T-cell (primary cell): Measurements from ENCODE around the gene GBF1. TPM values are rescaled to one million over a fixed set of nuclear protein-coding genes. Genes with fewer than 3 reads are reported as not detected.

Experiments
- ATAC-seq, 4 experiments: fragments of 200-7000 bp in 3 of 4; fragments of 150-1000 bp in 1 of 4; cut with Tn5 transposase; replicated peaks in 1 of 4; 1 replicate in 3 of 4; 2 replicates in 1 of 4; pipeline ENCODE4 v1.10.0; 2021; ENCODE audit warnings: moderate library complexity in 3 of 4, mild to moderate bottlenecking in 2 of 4, moderate number of reproducible peaks in 1 of 4
- CTCF ChIA-PET, 2 donors: fragments of 300-600 bp; sonication (Branson Sonifier 250); formaldehyde crosslinking; loops; one replicate each; lab custom pipeline; 2022; ENCODE audit warnings: antibody characterized with exemption in 2 of 2; lab: Charles Lee
- POLR2A ChIA-PET, 2 donors: fragments of 300-600 bp; sonication (Branson Sonifier 250); formaldehyde crosslinking; loops; one replicate each; lab custom pipeline; 2022; ENCODE audit warnings: antibody characterized with exemption in 2 of 2; lab: Charles Lee
- DNase-seq, 35 experiments: peaks; one replicate each; pipeline versions ENCODE4 v3.0.0 to v3.0.0-alpha.2; 2013 to 2023
- H3K27ac ChIP-seq: one replicate; pipeline ENCODE4 v1.5.1; 2013; ENCODE audit warnings: low read length
- H3K27me3 ChIP-seq, 2 experiments: replicated peaks in 1 of 2; 1 replicate in 1 of 2; 2 replicates in 1 of 2; pipeline versions ENCODE4 v1.6.1 to v1.7.0; 2013; ENCODE audit warnings: low read length in 1 of 2, mixed read lengths in 1 of 2; ENCODE audit not compliant: control insufficient read depth in 2 of 2, insufficient read depth in 2 of 2; ENCODE audit errors: extremely low read depth in 1 of 2
- H3K36me3 ChIP-seq, 2 donors: 1 replicate in 1 of 2; 2 replicates in 1 of 2; pipeline versions ENCODE4 v1.6.1 to v1.7.0; 2013; ENCODE audit warnings: low read length in 1 of 2; ENCODE audit not compliant: control insufficient read depth in 2 of 2, insufficient read depth in 1 of 2; ENCODE audit errors: extremely low read depth in 1 of 2
- H3K4me1 ChIP-seq, 2 experiments: 1 replicate in 1 of 2; 2 replicates in 1 of 2; pipeline versions ENCODE4 v1.6.1 to v1.7.0; 2013; ENCODE audit warnings: low read length in 2 of 2, mixed read lengths in 1 of 2; ENCODE audit not compliant: insufficient read depth in 2 of 2, control insufficient read depth in 1 of 2; ENCODE audit errors: extremely low read depth in 1 of 2
- H3K4me3 ChIP-seq, 2 donors: 1 replicate in 1 of 2; 2 replicates in 1 of 2; pipeline versions ENCODE4 v1.5.1 to v1.7.0; 2013; ENCODE audit warnings: mild to moderate bottlenecking in 2 of 2, low read length in 1 of 2, moderate library complexity in 1 of 2; ENCODE audit not compliant: control insufficient read depth in 1 of 2; ENCODE audit errors: extremely low read depth in 1 of 2
- H3K9me3 ChIP-seq: 2 replicates; pipeline ENCODE4 v1.7.0; 2013
- H3K27ac Mint-ChIP-seq, 2 donors: one replicate each; pipeline ENCODE4 v1.8.0; 2020 to 2021; ENCODE audit warnings: mild to moderate bottlenecking in 2 of 2, mixed read lengths in 2 of 2
- H3K27me3 Mint-ChIP-seq, 2 donors: one replicate each; pipeline ENCODE4 v1.8.0; 2021 to 2022; ENCODE audit warnings: mixed read lengths in 2 of 2
- H3K36me3 Mint-ChIP-seq: one replicate; pipeline ENCODE4 v1.8.0; 2021; ENCODE audit warnings: mixed read lengths
- H3K4me1 Mint-ChIP-seq, 3 donors: one replicate each; pipeline ENCODE4 v1.8.0; 2020 to 2022; ENCODE audit warnings: mixed read lengths in 3 of 3, mild to moderate bottlenecking in 1 of 3
- H3K4me3 Mint-ChIP-seq, 3 donors: one replicate each; pipeline ENCODE4 v1.8.0; 2020 to 2022; ENCODE audit warnings: mild to moderate bottlenecking in 3 of 3, mixed read lengths in 3 of 3, moderate library complexity in 3 of 3
- H3K9me3 Mint-ChIP-seq, 3 donors: one replicate each; pipeline ENCODE4 v1.8.0; 2020 to 2022; ENCODE audit warnings: mixed read lengths in 3 of 3
- WGBS: methylation state at CpG from one replicate; pipeline ENCODE4 v1.1.5; 2013; ENCODE audit warnings: missing lambda C conversion rate; ENCODE audit not compliant: insufficient coverage; 5-methylcytosine and 5-hydroxymethylcytosine counted together
- total RNA-seq, 35 experiments: library from RNA in 6 of 35; stranded (reverse) in 6 of 35; fragments of 120-200 nt in 1 of 35; gene quantifications; one replicate each; pipeline versions ENCODE4 v1.2.1 to v1.2.4 and lab custom pipeline; 2013 to 2026

Gene GBF1
- total RNA-seq, 5 donors from 2014 or later (not counting 1 experiment from before 2014, with no cell fraction given) = 37.2 to 41.1 (median 38.7) TPM

DNA sequence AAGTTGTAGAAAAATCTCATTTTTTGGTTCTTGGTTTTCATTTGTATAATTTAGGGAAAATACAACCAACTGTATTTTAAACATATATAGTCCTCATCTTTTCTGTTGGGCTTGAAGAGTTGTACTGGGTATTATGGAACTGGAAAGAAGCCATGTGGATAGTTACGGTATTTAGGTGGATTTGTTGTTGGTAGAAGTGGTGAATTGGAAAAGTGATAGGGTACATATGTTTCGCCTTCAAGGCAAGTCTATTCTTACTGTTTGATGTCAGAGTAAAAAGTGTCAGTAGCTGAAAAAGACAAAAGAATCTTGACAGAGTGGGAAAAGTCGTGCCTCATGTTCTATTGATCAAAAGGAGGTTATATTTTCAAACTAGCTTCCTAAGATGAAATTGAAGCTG is 64.6 kb downstream of the GBF1 start:
- POLR2A ChIA-PET = no interaction called here
- CTCF ChIA-PET = interaction anchor here in 1 of 2 donors (1.3 to 1.7 kb wide), 2 partner anchors 10 to 140 kb away, joined by 3 to 5 read pairs; no protein-coding TSS in a partner anchor
- no peaks in the 10 kb centered on the region for H3K27me3 ChIP-seq
- ATAC-seq (no peak), DNase-seq (no peak)
- 100% methylated on average over 2 of the region's 3 CpGs for WGBS
- H3K27ac ChIP-seq = no peak overlapping the region
- H3K4me3 Mint-ChIP-seq = no peak overlapping the region
- H3K27me3 Mint-ChIP-seq = no peaks in the 10 kb centered on the region
- no peaks in the 10 kb centered on the region for H3K9me3 Mint-ChIP-seq
- H3K4me1 Mint-ChIP-seq = peaks cover 39 to 47% (median 46%) of the 10 kb centered on the region in 3 donors
- peaks cover 0 to 3% of the 10 kb centered on the region in 2 donors for H3K36me3 ChIP-seq
- no peak overlapping the region for H3K4me3 ChIP-seq
- H3K27ac Mint-ChIP-seq = peak overlapping the region in 1 of 2 donors; percentile 44
- H3K36me3 Mint-ChIP-seq = peaks cover 28% of the 10 kb centered on the region
- H3K9me3 ChIP-seq = no peaks in the 10 kb centered on the region
- peaks cover 0 to 2% of the 10 kb centered on the region in 2 experiments for H3K4me1 ChIP-seq

DNA sequence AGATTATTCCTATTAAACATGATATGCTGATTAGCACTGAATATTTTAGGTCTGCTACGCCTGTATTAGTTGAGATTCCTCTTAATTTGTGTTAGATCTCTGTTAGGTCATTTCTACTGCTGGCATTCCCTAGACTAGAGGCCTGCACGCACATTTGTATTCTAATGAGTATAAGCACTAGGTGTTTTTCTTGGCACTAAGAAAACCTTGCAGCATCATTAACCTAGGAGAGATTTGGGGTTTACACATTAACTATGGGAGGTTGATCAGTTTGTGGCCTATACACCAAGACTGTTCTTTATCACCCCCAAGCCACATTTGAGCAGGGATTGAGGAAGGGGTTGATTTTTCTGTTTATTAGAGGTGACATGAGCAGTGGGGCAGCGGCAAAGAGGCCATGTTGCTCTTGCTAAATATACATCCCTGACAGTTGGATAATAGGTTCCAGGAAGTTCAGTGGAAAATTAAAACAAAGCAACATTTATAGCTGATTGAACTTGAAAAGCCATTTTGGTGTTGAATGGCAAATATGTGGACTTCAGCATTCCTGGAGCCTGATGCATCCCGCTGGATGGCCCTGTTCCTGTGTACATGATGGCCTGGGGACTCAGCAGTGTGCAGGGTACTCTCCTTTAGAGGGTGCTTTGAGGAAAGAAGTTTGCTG is 65.2 kb downstream of the GBF1 start:
- CTCF ChIA-PET = interaction anchor here in 1 of 2 donors (0.6 to 1.7 kb wide), 3 partner anchors 10 to 191 kb away, joined by 3 to 5 read pairs (median 3); no protein-coding TSS in a partner anchor
- Mint-ChIP-seq H3K4me1 (peaks cover 39 to 46% (median 44%) of the 10 kb centered on the region in 3 donors), H3K36me3 (peaks cover 29% of the 10 kb centered on the region), H3K4me3 (no peak overlapping the region), H3K9me3 (no peaks in the 10 kb centered on the region), H3K27me3 (no peaks in the 10 kb centered on the region), H3K27ac (no peak overlapping the region)
- WGBS = no CpG with 5 or more reads among the region's 4 CpGs
- no peak for ATAC-seq
- Histone ChIP-seq H3K9me3 (no peaks in the 10 kb centered on the region), H3K27me3 (no peaks in the 10 kb centered on the region), H3K36me3 (peaks cover 2 to 3% of the 10 kb centered on the region in 2 donors), H3K27ac (no peak overlapping the region), H3K4me3 (no peak overlapping the region), H3K4me1 (peaks cover 0 to 2% of the 10 kb centered on the region in 2 experiments)
- POLR2A ChIA-PET = no interaction called here
- DNase-seq = no peak

DNA sequence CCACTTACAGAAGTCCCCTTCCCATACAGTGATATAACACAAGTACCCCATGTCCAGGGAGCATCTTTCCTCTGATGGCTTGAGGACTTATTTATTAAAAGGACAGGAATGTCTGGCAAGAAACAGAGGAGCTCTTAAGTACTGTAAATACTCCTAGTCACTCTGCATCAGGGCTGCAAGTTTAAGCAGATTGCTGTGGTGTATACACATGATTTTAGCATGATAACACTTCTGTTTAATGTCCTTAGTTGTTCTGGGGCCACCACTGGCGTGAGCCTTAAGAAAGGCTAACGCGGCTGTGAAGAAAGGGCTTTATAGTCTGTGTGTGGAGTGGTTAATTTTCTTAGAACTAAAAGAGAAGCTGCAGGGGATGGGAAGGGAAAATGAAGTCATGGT is 65.7 kb downstream of the GBF1 start:
- no peak overlapping the region for H3K27ac ChIP-seq
- WGBS = 90% methylated on average over 3 of the region's 3 CpGs
- H3K27me3 ChIP-seq = no peaks in the 10 kb centered on the region
- ATAC-seq (no peak), DNase-seq (no peak)
- no peak overlapping the region for H3K4me3 Mint-ChIP-seq
- no peak overlapping the region for H3K27ac Mint-ChIP-seq
- H3K4me3 ChIP-seq = no peak overlapping the region
- no peaks in the 10 kb centered on the region for H3K9me3 ChIP-seq
- POLR2A ChIA-PET = no interaction called here
- peaks cover 0 to 2% of the 10 kb centered on the region in 2 experiments for H3K4me1 ChIP-seq
- CTCF ChIA-PET = interaction anchor here (0.6 kb wide), 3 partner anchors 40 to 413 kb away, joined by 3 read pairs; no protein-coding TSS in a partner anchor
- no peaks in the 10 kb centered on the region for H3K9me3 Mint-ChIP-seq
- peaks cover 24% of the 10 kb centered on the region for H3K36me3 Mint-ChIP-seq
- peaks cover 3 to 4% of the 10 kb centered on the region in 2 donors for H3K36me3 ChIP-seq
- peaks cover 39 to 46% (median 44%) of the 10 kb centered on the region in 3 donors for H3K4me1 Mint-ChIP-seq
- H3K27me3 Mint-ChIP-seq = no peaks in the 10 kb centered on the region

- ChIA-PET CTCF (interaction anchor here (0.6 to 1.5 kb wide), 2 partner anchors 38 to 369 kb away, joined by 3 read pairs; no protein-coding TSS in a partner anchor), POLR2A (interaction anchor here in 1 of 2 donors (0.6 to 0.7 kb wide), 2 partner anchors 26 to 143 kb away, joined by 4 read pairs; no protein-coding TSS in a partner anchor)
- Mint-ChIP-seq H3K9me3 (no peaks in the 10 kb centered on the region), H3K4me3 (no peak overlapping the region), H3K4me1 (peaks cover 39 to 51% (median 46%) of the 10 kb centered on the region in 3 donors), H3K27me3 (no peaks in the 10 kb centered on the region), H3K27ac (no peak overlapping the region), H3K36me3 (peaks cover 14% of the 10 kb centered on the region)
- peaks cover 0 to 2% of the 10 kb centered on the region in 2 experiments for H3K4me1 ChIP-seq
- DNase-seq (no peak), ATAC-seq (no peak)
- no peaks in the 10 kb centered on the region for H3K9me3 ChIP-seq
- WGBS = 86% methylated on average over 1 of the region's 1 CpG
- H3K36me3 ChIP-seq = peaks cover 0 to 4% of the 10 kb centered on the region in 2 donors
- H3K27me3 ChIP-seq = no peaks in the 10 kb centered on the region
- H3K27ac ChIP-seq = no peak overlapping the region
- no peak overlapping the region for H3K4me3 ChIP-seq
Measured at GRCh38 chr10:102312683-102313082, 67.4 kb downstream of the GBF1 start.

DNA sequence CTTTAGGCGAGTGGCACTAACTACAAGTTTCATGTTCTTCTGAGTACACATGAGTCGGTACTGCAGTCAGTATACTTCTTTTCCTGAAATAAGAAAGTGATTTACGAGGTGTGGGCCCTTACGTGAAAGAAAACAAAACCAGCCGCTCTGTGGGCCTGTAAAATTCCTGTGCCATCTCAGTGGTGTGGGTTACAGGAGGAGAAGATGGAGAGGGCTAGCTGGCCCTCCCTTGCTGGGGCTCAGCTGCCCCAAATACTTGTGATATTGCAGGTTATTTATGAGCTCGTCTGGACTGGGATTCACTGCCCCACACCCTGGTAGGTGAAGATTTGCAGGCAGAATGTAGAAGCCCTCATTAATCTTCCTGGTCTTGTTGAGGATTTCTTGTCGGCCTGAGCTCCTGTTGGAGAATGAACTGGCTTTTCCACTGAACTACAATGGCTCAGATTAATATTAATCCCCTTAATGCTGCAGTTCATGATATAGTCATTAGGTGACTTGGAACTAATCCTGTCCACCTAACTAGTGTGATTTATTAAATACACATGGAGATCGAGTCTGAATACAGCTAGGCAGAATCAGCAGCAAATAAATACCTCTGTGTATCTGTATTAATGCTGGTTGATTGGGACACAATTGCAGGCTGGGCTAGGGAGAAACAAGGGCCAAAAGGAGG is 68.0 kb downstream of the GBF1 start:
- H3K4me1 Mint-ChIP-seq = peaks cover 39 to 51% (median 46%) of the 10 kb centered on the region in 3 donors
- no peak for ATAC-seq

GRCh38 chr10:102314801-102315200 is 69.5 kb downstream of the GBF1 start:
- no peaks in the 10 kb centered on the region for H3K9me3 Mint-ChIP-seq
- no peak overlapping the region for H3K27ac Mint-ChIP-seq
- Histone ChIP-seq H3K27ac (no peak overlapping the region), H3K36me3 (peaks cover 0 to 4% of the 10 kb centered on the region in 2 donors), H3K4me3 (no peak overlapping the region), H3K27me3 (no peaks in the 10 kb centered on the region), H3K9me3 (no peaks in the 10 kb centered on the region), H3K4me1 (peaks cover 0 to 2% of the 10 kb centered on the region in 2 experiments)
- H3K4me3 Mint-ChIP-seq = no peak overlapping the region
- POLR2A ChIA-PET = no interaction called here
- H3K27me3 Mint-ChIP-seq = no peaks in the 10 kb centered on the region
- CTCF ChIA-PET = no interaction called here
- H3K36me3 Mint-ChIP-seq = peaks cover 9% of the 10 kb centered on the region
- DNase-seq (no peak), ATAC-seq (no peak)
- peaks cover 33 to 41% (median 38%) of the 10 kb centered on the region in 3 donors for H3K4me1 Mint-ChIP-seq
- WGBS = no CpG with 5 or more reads among the region's 1 CpG

More for the DNA sequence above, 68.0 kb downstream of the GBF1 start:
- H3K36me3 ChIP-seq = peaks cover 0 to 4% of the 10 kb centered on the region in 2 donors
- no peak overlapping the region for H3K4me3 ChIP-seq
- 100% methylated on average over 2 of the region's 8 CpGs for WGBS
- H3K4me3 Mint-ChIP-seq = no peak overlapping the region
- H3K27ac ChIP-seq = no peak overlapping the region
- peaks cover 9% of the 10 kb centered on the region for H3K36me3 Mint-ChIP-seq
- no peak overlapping the region for H3K27ac Mint-ChIP-seq
- no peaks in the 10 kb centered on the region for H3K9me3 Mint-ChIP-seq
- H3K27me3 ChIP-seq = no peaks in the 10 kb centered on the region
- DNase-seq = no peak
- ChIA-PET CTCF (interaction anchor here (0.6 to 1.5 kb wide), 4 partner anchors 37 to 369 kb away, joined by 3 read pairs; no protein-coding TSS in a partner anchor), POLR2A (interaction anchor here (0.5 to 0.7 kb wide), 5 partner anchors 59 to 1372 kb away, joined by 3 to 10 read pairs (median 4); no protein-coding TSS in a partner anchor)
- H3K27me3 Mint-ChIP-seq = no peaks in the 10 kb centered on the region
- H3K9me3 ChIP-seq = no peaks in the 10 kb centered on the region
- peaks cover 0 to 2% of the 10 kb centered on the region in 2 experiments for H3K4me1 ChIP-seq
